Stimulated activated naive CD8-positive, alpha-beta T cell treated with anti-CD3 and anti-CD28 coated beads, Interleukin-15, amount 100 ng/mL, for 72 hours (primary cell): ENCODE measurements around the gene FRYL.
A peak's percentile ranks its signal among the peaks of the same experiment; 100 is the strongest.
"Not testable (repeated sequence)": the region's sequence is repeated elsewhere in the genome, so short reads cannot be mapped to it uniquely, and the experiment has no call there.

ENCODE experiments used
- ATAC-seq: fragments of 150-1000 bp; cut with Tn5 transposase; 2 replicates; pipeline ENCODE4 v1.10.0; 2021; ENCODE audit warnings: mild to moderate bottlenecking, moderate library complexity
- DNase-seq, 2 donors: peaks; one replicate each; pipeline ENCODE4 v3.0.0; 2021 to 2022
- H3K27ac Mint-ChIP-seq, 2 donors: one replicate each; pipeline ENCODE4 v1.8.0; 2022; ENCODE audit warnings: mild to moderate bottlenecking in 2 of 2, mixed read lengths in 2 of 2, moderate library complexity in 2 of 2
- H3K27me3 Mint-ChIP-seq: one replicate; pipeline ENCODE4 v1.8.0; 2022; ENCODE audit warnings: mixed read lengths
- H3K4me1 Mint-ChIP-seq: one replicate; pipeline ENCODE4 v1.8.0; 2022; ENCODE audit warnings: mild to moderate bottlenecking, mixed read lengths
- H3K4me3 Mint-ChIP-seq, 2 donors: one replicate each; pipeline ENCODE4 v1.8.0; 2022; ENCODE audit warnings: mild to moderate bottlenecking in 2 of 2, mixed read lengths in 2 of 2, moderate library complexity in 1 of 2
- H3K9me3 Mint-ChIP-seq, 2 donors: one replicate each; pipeline ENCODE4 v1.8.0; 2022; ENCODE audit warnings: mixed read lengths in 2 of 2

FRYL gene

GRCh38 chr4:48483006-48483776 is 296.9 kb downstream of the FRYL start, which contains the start of gene SLC10A4:
Gene SLC10A4 (plus strand): TSS chr4:48483343. CDS start chr4:48483562, 219 bp downstream.
- ATAC-seq (peak; percentile 63), DNase-seq (no peak)
- Mint-ChIP-seq H3K27me3 (peaks cover 69% of the 10 kb centered on the region), H3K9me3 (no peaks in the 10 kb centered on the region), H3K27ac (no peak within 1 kb of the TSS), H3K4me3 (peak within 1 kb of the TSS; percentile 52 to 81), H3K4me1 (peaks cover 14% of the 10 kb centered on the region)

- Mint-ChIP-seq H3K4me3 (no peak overlapping the region), H3K4me1 (peaks cover 22% of the 10 kb centered on the region), H3K27me3 (peaks cover 64% of the 10 kb centered on the region), H3K9me3 (no peaks in the 10 kb centered on the region), H3K27ac (no peak overlapping the region)
- DNase-seq (no peak), ATAC-seq (no peak)
These were observed 298.5 kb downstream of the FRYL start for GRCh38 chr4:48481581-48481980.

- no peak overlapping the region for H3K27ac Mint-ChIP-seq
These were observed 301.8 kb downstream of the FRYL start for GRCh38 chr4:48478273-48478672.

GRCh38 chr4:48475770-48476169 is 304.3 kb downstream of the FRYL start:
- H3K9me3 Mint-ChIP-seq = no peaks in the 10 kb centered on the region
- H3K27ac Mint-ChIP-seq = no peak overlapping the region

More at GRCh38 chr4:48478273-48478672, 301.8 kb downstream of the FRYL start:
- Mint-ChIP-seq H3K9me3 (no peaks in the 10 kb centered on the region), H3K4me1 (peaks cover 7% of the 10 kb centered on the region), H3K27me3 (peaks cover 39% of the 10 kb centered on the region), H3K4me3 (no peak overlapping the region)
- ATAC-seq (no peak), DNase-seq (no peak)

GRCh38 chr4:48472794-48473193 is 307.3 kb downstream of the FRYL start:
- no peak for ATAC-seq
- peaks cover 7% of the 10 kb centered on the region for H3K4me1 Mint-ChIP-seq
- peaks cover 27% of the 10 kb centered on the region for H3K27me3 Mint-ChIP-seq
- no peaks in the 10 kb centered on the region for H3K9me3 Mint-ChIP-seq
- H3K27ac Mint-ChIP-seq = no peak overlapping the region
- no peak for DNase-seq
- H3K4me3 Mint-ChIP-seq = no peak overlapping the region

More at GRCh38 chr4:48475770-48476169, 304.3 kb downstream of the FRYL start:
- no peak for DNase-seq
- no peak overlapping the region for H3K4me3 Mint-ChIP-seq
- peaks cover 7% of the 10 kb centered on the region for H3K4me1 Mint-ChIP-seq
- ATAC-seq = no peak
- H3K27me3 Mint-ChIP-seq = peaks cover 19% of the 10 kb centered on the region

- Mint-ChIP-seq H3K27me3 (peaks cover 20% of the 10 kb centered on the region), H3K4me1 (no peaks in the 10 kb centered on the region), H3K27ac (no peak overlapping the region), H3K9me3 (no peaks in the 10 kb centered on the region), H3K4me3 (no peak overlapping the region)
- DNase-seq = no peak
- no peak for ATAC-seq
These were observed 309.5 kb downstream of the FRYL start for GRCh38 chr4:48470570-48470969.

GRCh38 chr4:48470137-48470536 is 309.9 kb downstream of the FRYL start:
- no peaks in the 10 kb centered on the region for H3K4me1 Mint-ChIP-seq
- ATAC-seq (no peak), DNase-seq (no peak)
- H3K27me3 Mint-ChIP-seq = peaks cover 20% of the 10 kb centered on the region
- no peaks in the 10 kb centered on the region for H3K9me3 Mint-ChIP-seq
- H3K4me3 Mint-ChIP-seq = no peak overlapping the region
- H3K27ac Mint-ChIP-seq = no peak overlapping the region

- DNase-seq (no peak), ATAC-seq (no peak)
- H3K4me3 Mint-ChIP-seq = no peak overlapping the region
- H3K9me3 Mint-ChIP-seq = peaks cover 0 to 5% of the 10 kb centered on the region in 2 donors
- no peaks in the 10 kb centered on the region for H3K4me1 Mint-ChIP-seq
- H3K27me3 Mint-ChIP-seq = peaks cover 20% of the 10 kb centered on the region
- no peak overlapping the region for H3K27ac Mint-ChIP-seq
These were observed 312.2 kb downstream of the FRYL start for GRCh38 chr4:48467891-48468290.

- H3K9me3 Mint-ChIP-seq = peaks cover 0 to 5% of the 10 kb centered on the region in 2 donors
- no peak for ATAC-seq
- no peak overlapping the region for H3K4me3 Mint-ChIP-seq
- H3K27ac Mint-ChIP-seq = no peak overlapping the region
- DNase-seq = no peak
- H3K27me3 Mint-ChIP-seq = peaks cover 20% of the 10 kb centered on the region
- no peaks in the 10 kb centered on the region for H3K4me1 Mint-ChIP-seq
These were observed 312.6 kb downstream of the FRYL start for GRCh38 chr4:48467442-48467841.

- Mint-ChIP-seq H3K27me3 (no peaks in the 10 kb centered on the region), H3K9me3 (peaks cover 5 to 15% of the 10 kb centered on the region in 2 donors), H3K27ac (no peak overlapping the region), H3K4me3 (no peak overlapping the region), H3K4me1 (no peaks in the 10 kb centered on the region)
- no peak for ATAC-seq
- DNase-seq = no peak
These were observed 317.7 kb downstream of the FRYL start for GRCh38 chr4:48462363-48462762.

GRCh38 chr4:48461000-48461399 is 319.1 kb downstream of the FRYL start:
- ATAC-seq = no peak

GRCh38 chr4:48454591-48454990 is 325.5 kb downstream of the FRYL start:
- H3K4me1 Mint-ChIP-seq = no peaks in the 10 kb centered on the region
- no peak overlapping the region for H3K27ac Mint-ChIP-seq
- ATAC-seq = no peak
- H3K27me3 Mint-ChIP-seq = no peaks in the 10 kb centered on the region
- no peak overlapping the region for H3K4me3 Mint-ChIP-seq
- H3K9me3 Mint-ChIP-seq = peaks cover 0 to 17% of the 10 kb centered on the region in 2 donors
- DNase-seq = no peak

More at GRCh38 chr4:48461000-48461399, 319.1 kb downstream of the FRYL start:
- H3K9me3 Mint-ChIP-seq = peaks cover 5 to 17% of the 10 kb centered on the region in 2 donors
- H3K4me1 Mint-ChIP-seq = no peaks in the 10 kb centered on the region
- H3K27me3 Mint-ChIP-seq = no peaks in the 10 kb centered on the region
- no peak overlapping the region for H3K27ac Mint-ChIP-seq
- no peak overlapping the region for H3K4me3 Mint-ChIP-seq
- no peak for DNase-seq

- H3K4me3 Mint-ChIP-seq, ATAC-seq, H3K4me1 Mint-ChIP-seq, H3K27ac Mint-ChIP-seq, H3K27me3 Mint-ChIP-seq, H3K9me3 Mint-ChIP-seq, DNase-seq: not testable (repeated sequence)
These were observed 328.4 kb downstream of the FRYL start for GRCh38 chr4:48451656-48452055.

- H3K9me3 Mint-ChIP-seq = no peaks in the 10 kb centered on the region
These were observed 329.3 kb downstream of the FRYL start for GRCh38 chr4:48450740-48451139.

GRCh38 chr4:48449151-48449550 is 330.9 kb downstream of the FRYL start:
- Mint-ChIP-seq H3K27ac (no peak overlapping the region), H3K27me3 (no peaks in the 10 kb centered on the region), H3K9me3 (no peaks in the 10 kb centered on the region), H3K4me1 (no peaks in the 10 kb centered on the region), H3K4me3 (no peak overlapping the region)
- ATAC-seq (no peak), DNase-seq (no peak)

More at GRCh38 chr4:48450740-48451139, 329.3 kb downstream of the FRYL start:
- Mint-ChIP-seq H3K4me1 (no peaks in the 10 kb centered on the region), H3K4me3 (no peak overlapping the region), H3K27ac (no peak overlapping the region), H3K27me3 (no peaks in the 10 kb centered on the region)
- DNase-seq (no peak), ATAC-seq (no peak)
